Stimulated activated naive CD4-positive, alpha-beta T cell (primary cell): ENCODE results near the gene ZNF506.
"Not testable (repeated sequence)": the region's sequence is repeated elsewhere in the genome, so short reads cannot be mapped to it uniquely, and the experiment has no call there.

Experiments used
- DNase-seq, 6 experiments: peaks; one replicate each; lab custom pipeline; 2025; lab: John Stamatoyannopoulos, UW

Gene ZNF506

GRCh38 chr19:19744641-19745040, 76.9 kb downstream of the ZNF506 start:
- DNase-seq: no peak

GRCh38 chr19:19743921-19744320, 77.6 kb downstream of the ZNF506 start:
- not testable (repeated sequence) for DNase-seq

- DNase-seq: no peak
These were observed 78.4 kb downstream of the ZNF506 start for GRCh38 chr19:19743176-19743575.

GRCh38 chr19:19742773-19743172, 78.8 kb downstream of the ZNF506 start:
- no peak for DNase-seq
